ENCODE measurements around the gene PRKCA.

Gene PRKCA

GRCh38 chr17:66436631-66437030 lies 134.2 kb downstream of the PRKCA start:
- DNase-seq (ENCODE audit: low read depth) = no peak
- H3K4me3 ChIP-seq (ENCODE audit: low read length) = no peak overlapping the region
- TF ChIP-seq, protein P1, sequence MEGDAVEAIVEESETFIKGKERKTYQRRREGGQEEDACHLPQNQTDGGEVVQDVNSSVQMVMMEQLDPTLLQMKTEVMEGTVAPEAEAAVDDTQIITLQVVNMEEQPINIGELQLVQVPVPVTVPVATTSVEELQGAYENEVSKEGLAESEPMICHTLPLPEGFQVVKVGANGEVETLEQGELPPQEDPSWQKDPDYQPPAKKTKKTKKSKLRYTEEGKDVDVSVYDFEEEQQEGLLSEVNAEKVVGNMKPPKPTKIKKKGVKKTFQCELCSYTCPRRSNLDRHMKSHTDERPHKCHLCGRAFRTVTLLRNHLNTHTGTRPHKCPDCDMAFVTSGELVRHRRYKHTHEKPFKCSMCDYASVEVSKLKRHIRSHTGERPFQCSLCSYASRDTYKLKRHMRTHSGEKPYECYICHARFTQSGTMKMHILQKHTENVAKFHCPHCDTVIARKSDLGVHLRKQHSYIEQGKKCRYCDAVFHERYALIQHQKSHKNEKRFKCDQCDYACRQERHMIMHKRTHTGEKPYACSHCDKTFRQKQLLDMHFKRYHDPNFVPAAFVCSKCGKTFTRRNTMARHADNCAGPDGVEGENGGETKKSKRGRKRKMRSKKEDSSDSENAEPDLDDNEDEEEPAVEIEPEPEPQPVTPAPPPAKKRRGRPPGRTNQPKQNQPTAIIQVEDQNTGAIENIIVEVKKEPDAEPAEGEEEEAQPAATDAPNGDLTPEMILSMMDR (IDR thresholded peaks at IDR 0.05; ENCODE audit: insufficient read depth, low read depth, low read length, missing control alignments) = no peak

- TF ChIP-seq, protein P1 (IDR thresholded peaks at IDR 0.05; ENCODE audit: insufficient read depth, low read depth, low read length, missing control alignments) = no peak
- no peak for DNase-seq (ENCODE audit: low read depth)
- no peak overlapping the region for H3K4me3 ChIP-seq (ENCODE audit: low read length)
Measured at GRCh38 chr17:66437476-66438026, 135.1 kb downstream of the PRKCA start.

DNA sequence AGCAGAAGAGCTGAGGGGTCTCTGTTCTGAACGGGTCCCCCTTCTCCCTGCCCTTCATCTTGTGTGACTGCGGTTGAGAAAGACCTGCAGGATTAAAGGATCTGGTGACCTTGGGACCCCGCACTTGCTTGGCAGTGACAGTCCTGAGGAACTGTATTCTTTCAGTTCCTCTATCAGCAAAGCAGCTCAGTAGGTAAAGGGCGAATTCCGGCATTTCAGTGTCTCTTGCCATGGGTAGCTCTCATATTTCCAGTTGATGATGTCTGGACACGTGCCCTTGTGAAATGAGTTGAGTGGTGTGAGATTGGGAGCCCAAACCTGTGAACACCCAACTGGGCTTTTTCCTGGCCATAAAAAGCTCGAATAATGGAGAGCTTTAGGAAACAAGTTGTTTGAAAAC lies 135.7 kb downstream of the PRKCA start:
- TF ChIP-seq, protein P1 (IDR thresholded peaks at IDR 0.05; ENCODE audit: insufficient read depth, low read depth, low read length, missing control alignments) = no peak

DNA sequence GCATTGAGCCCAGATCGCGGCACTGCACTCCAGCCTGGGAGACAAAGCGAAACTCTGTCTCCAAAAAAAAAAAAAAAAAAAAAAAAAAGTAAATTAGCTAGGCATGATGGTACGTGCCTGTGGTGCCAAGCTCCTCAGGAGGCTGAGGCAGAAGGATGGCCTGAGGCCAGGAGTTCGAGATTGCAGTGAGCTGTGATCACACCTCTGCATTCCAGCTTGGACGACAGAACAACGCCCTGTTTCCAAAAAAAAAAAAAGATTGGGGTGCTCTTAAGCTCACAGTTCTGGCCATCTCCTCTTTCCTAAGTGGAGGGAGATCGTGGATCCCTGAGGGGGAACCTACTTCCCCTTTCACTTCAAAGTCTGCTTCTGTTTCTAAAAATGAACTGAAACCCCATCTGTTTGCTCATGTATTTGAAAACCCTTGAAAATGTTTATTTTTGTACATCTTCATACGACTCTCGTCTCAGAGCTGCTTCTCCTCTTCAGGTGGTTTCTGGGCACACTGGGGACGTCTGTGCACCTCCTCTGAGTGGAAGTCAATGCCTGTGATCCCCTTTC lies 138.8 kb downstream of the PRKCA start:
- no peak overlapping the region for H3K4me3 ChIP-seq (ENCODE audit: low read length)
- peak; percentile 72 for DNase-seq (ENCODE audit: low read depth)
- TF ChIP-seq, protein P1 (IDR thresholded peaks at IDR 0.05; ENCODE audit: insufficient read depth, low read depth, low read length, missing control alignments) = no peak

More for the DNA sequence above, 135.7 kb downstream of the PRKCA start:
- no peak overlapping the region for H3K4me3 ChIP-seq (ENCODE audit: low read length)
- no peak for DNase-seq (ENCODE audit: low read depth)

DNA sequence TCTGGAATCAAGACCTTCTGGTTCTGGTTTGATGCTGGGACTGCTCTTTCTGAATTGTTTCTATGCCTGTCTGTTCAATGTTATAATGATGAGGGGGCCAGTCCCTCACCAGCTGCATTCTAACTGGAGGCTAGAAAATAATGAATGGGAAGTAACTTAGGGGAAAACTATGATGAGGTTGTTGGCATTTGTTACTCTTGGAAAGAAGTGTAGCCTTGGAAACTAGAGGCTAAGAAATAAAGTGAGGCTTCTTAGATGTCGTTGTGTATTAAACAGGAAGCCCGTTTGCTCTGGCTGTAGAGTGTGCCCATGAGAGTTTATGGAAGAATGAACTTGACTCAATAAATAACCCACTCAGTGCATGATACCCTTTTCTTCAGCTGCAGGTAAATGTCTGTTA lies 140.8 kb downstream of the PRKCA start:
- no peak for DNase-seq (ENCODE audit: low read depth)

GRCh38 chr17:66443606-66444005 lies 141.2 kb downstream of the PRKCA start:
- TF ChIP-seq, protein P1 (IDR thresholded peaks at IDR 0.05; ENCODE audit: insufficient read depth, low read depth, low read length, missing control alignments) = no peak
- no peak for DNase-seq (ENCODE audit: low read depth)
- no peak overlapping the region for H3K4me3 ChIP-seq (ENCODE audit: low read length)

More for the DNA sequence above, 140.8 kb downstream of the PRKCA start:
- no peak overlapping the region for H3K4me3 ChIP-seq (ENCODE audit: low read length)
- TF ChIP-seq, protein P1 (IDR thresholded peaks at IDR 0.05; ENCODE audit: insufficient read depth, low read depth, low read length, missing control alignments) = no peak

DNA sequence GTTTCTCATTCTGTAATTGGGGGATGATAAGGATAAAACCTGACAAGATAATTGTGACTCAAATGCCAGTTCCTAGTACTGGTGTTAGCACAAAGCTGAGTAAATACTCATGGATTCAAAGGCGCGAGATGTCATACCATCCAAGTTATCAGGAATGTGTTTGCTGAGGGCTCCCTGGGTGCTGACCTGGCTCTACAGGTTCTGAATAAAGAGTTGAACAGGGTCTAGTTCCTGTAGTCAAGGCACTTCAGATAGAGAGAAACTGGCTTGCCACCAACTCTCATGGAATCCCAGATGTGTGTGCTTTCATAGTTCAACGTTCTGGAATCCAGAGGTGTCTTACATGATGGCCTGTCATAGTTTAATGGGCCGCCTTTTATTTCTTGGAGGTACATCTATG lies 141.6 kb downstream of the PRKCA start:
- TF ChIP-seq, protein P1 (IDR thresholded peaks at IDR 0.05; ENCODE audit: insufficient read depth, low read depth, low read length, missing control alignments) = no peak
- no peak overlapping the region for H3K4me3 ChIP-seq (ENCODE audit: low read length)
- no peak for DNase-seq (ENCODE audit: low read depth)

Data from epithelial cell of esophagus (primary cell).